Measurements from ENCODE around the gene CSNK2B.

- TF ChIP-seq CTCF (IDR thresholded peaks at IDR 0.05), result no peak
- no peak for TF ChIP-seq POLR2A (IDR thresholded peaks at IDR 0.05)
These were observed 48.3 kb downstream of the CSNK2B start for GRCh38 chr6:31713991-31714684.

Measured in suprapubic skin (tissue), 3 donors.